Kidney epithelial cell (primary cell): Measurements from ENCODE around the gene MAP3K13. TPM values are rescaled to one million over a fixed set of nuclear protein-coding genes. Genes with fewer than 3 reads are reported as not detected.
"Not testable (repeated sequence)": the region's sequence is repeated elsewhere in the genome, so short reads cannot be mapped to it uniquely, and the experiment has no call there.

Experiments
- DNase-seq: peaks from one replicate; pipeline ENCODE4 v3.0.0-alpha.2; 2010; ENCODE audit warnings: low read depth
- H3K27me3 ChIP-seq: 2 replicates; pipeline ENCODE4 v1.6.0; 2011; ENCODE audit warnings: low read length; ENCODE audit not compliant: control insufficient read depth, insufficient read depth
- H3K36me3 ChIP-seq: 2 replicates; pipeline ENCODE4 v1.5.1; 2011; ENCODE audit warnings: low read length; ENCODE audit not compliant: control insufficient read depth, insufficient read depth
- H3K4me3 ChIP-seq: 2 replicates; pipeline ENCODE4 v1.5.1; 2011; ENCODE audit warnings: low read depth, mild to moderate bottlenecking, control low read depth, low read length
- total RNA-seq: library from RNA; depleted of rRNA; stranded (reverse); fragments of >200 nt; gene quantifications from 2 replicates; pipeline ENCODE4 v1.2.3, GENCODE V29; 2015
- TF ChIP-seq, protein P1 (sequence below): IDR thresholded peaks from 2 replicates; pipeline ENCODE4 v1.5.1; 2011; ENCODE audit warnings: mild to moderate bottlenecking, moderate library complexity, low read length, control low read depth, inconsistent platforms; ENCODE audit not compliant: insufficient read depth, poor library complexity, severe bottlenecking

The MAP3K13 gene
- total RNA-seq, 1 donor from 2014 or later, result 33.5 TPM

DNA sequence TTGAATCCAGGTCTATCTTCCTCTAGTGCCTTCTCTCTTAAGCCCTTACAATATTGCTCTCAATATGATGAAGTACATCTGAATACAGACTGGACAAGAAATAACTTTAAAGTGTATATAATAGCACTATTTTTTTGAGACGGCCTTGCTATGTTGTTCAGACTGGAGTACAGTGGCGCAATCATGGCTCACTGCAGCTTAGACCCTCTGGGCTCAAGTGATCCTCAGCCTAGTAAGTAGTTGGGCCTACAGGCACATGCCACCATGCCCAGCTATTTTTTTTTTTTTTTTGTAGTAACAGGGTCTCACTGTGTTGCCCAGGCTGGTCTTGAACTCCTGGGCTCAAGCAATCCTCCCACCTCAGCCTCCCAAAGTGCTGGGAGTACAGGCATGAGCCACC is 53.6 kb downstream of the MAP3K13 start:
- no peaks in the 10 kb centered on the region for H3K27me3 ChIP-seq
- DNase-seq, result no peak
- TF ChIP-seq, protein P1, sequence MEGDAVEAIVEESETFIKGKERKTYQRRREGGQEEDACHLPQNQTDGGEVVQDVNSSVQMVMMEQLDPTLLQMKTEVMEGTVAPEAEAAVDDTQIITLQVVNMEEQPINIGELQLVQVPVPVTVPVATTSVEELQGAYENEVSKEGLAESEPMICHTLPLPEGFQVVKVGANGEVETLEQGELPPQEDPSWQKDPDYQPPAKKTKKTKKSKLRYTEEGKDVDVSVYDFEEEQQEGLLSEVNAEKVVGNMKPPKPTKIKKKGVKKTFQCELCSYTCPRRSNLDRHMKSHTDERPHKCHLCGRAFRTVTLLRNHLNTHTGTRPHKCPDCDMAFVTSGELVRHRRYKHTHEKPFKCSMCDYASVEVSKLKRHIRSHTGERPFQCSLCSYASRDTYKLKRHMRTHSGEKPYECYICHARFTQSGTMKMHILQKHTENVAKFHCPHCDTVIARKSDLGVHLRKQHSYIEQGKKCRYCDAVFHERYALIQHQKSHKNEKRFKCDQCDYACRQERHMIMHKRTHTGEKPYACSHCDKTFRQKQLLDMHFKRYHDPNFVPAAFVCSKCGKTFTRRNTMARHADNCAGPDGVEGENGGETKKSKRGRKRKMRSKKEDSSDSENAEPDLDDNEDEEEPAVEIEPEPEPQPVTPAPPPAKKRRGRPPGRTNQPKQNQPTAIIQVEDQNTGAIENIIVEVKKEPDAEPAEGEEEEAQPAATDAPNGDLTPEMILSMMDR, result no peak
- H3K36me3 ChIP-seq, result no peaks in the 10 kb centered on the region
- no peak overlapping the region for H3K4me3 ChIP-seq

DNA sequence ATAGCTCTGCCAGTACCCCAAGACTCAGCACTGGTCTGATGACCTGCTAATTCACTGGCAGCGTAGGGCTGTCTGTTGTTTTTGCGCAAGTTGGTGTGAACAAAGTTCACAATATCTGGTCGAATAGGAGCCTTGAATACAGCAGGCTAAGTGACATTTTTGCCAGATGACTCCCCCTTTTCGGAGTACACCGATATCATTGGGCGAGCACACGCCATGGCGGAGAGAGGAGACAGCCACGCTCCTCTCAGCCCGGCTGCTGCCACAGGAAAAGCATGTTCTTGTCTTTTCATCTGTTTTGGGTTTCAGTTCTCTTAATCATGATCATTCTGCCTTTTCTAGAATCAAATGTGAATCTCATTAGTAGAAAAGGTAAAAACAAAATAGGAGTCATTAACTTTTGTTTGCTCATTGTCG is 55.6 kb downstream of the MAP3K13 start:
- not testable (repeated sequence) for H3K27me3 ChIP-seq, H3K36me3 ChIP-seq, DNase-seq, H3K4me3 ChIP-seq

DNA sequence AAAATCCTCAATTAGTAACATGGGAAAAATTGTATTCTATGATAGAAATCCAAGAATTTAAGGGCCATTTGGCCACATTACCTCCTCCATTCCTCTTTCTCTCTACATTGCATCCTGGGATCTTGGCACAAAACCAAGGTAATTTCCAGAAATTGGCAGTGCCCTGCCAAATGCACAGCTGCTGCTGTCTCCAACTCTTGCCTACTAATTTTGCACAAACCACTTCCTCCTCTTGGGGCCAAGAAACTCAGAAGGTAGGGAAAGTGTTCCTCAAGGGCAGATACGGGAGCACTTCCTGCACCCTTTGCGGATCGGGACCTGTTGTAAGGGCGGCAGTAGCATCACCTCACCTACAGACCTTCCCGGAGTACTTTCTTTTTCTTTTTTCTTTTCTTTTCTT is 57.8 kb downstream of the MAP3K13 start:
- H3K4me3 ChIP-seq, result no peak overlapping the region
- TF ChIP-seq, protein P1, result no peak
- no peaks in the 10 kb centered on the region for H3K27me3 ChIP-seq
- DNase-seq, result no peak
- no peaks in the 10 kb centered on the region for H3K36me3 ChIP-seq

DNA sequence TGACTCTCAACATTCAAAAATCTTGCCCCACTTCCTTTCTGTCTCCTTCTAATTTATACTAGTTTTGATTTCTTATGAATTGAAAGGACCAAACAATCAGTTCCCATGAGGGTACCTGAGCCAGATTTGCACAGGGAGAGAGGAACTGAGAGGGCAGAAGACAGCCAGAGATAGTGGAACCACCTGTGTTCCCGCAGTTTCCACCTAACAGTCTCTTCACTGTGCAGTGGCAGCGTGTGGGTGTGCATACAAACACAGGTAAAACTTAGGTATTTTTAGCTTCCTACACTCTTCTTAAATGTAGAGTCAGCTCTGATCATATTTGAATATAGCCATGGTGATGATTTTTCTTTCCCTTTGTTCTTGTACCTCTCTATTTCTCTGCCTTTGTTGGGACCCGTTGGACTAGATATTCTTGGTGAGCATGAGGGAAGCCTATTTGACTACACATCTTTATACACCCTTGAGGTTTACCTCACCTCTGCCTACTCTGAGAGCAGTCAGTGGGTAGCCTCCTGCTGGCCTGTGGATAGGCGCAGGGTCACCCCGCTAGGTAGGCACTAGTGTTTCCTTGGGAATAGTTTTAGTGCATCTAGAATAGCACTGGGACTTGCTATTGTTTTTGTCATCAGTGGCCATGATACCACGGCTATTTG is 58.8 kb downstream of the MAP3K13 start:
- Histone ChIP-seq H3K36me3 (no peaks in the 10 kb centered on the region), H3K27me3 (no peaks in the 10 kb centered on the region), H3K4me3 (no peak overlapping the region)
- TF ChIP-seq, protein P1, result no peak
- no peak for DNase-seq

DNA sequence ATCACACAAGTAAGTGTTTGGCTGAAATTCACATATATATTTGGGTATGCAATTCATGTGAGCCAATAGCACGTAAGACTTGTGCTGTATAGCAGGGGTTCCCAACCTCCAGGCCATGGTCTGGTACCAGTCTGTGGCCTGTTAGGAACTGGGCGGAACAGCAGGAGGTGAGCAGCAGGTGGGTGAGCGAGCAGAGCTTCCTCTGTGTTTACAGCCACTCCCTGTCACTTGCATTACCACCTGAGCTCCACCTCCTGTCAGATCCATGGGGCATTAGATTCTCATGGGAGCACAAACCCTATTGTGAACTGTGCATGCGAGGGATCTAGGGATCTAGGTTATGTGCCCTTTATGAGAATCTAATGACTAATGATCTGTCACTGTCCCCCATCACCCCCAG is 59.7 kb downstream of the MAP3K13 start:
- Histone ChIP-seq H3K36me3 (no peaks in the 10 kb centered on the region), H3K27me3 (no peaks in the 10 kb centered on the region), H3K4me3 (no peak overlapping the region)
- DNase-seq, result no peak
- TF ChIP-seq, protein P1, result no peak

DNA sequence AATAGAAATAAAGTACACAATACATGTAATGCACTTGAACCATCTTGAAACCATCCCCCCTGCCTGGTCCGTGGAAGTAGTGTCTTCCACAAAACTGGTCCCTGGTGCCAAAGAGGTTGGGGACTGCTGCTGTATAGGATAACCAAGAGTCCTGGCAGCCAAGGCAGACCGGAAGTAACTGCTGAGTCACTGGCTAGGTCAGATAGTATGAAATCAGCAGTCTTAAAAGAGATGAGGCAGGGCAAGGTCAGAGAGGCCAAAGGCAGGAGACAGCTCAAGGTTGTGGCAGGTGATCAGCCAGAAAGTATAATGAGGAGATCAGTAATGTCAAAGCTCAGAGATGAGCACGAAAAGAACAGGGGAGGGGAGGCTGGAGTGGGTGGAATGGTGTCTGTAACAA is 60.2 kb downstream of the MAP3K13 start:
- Histone ChIP-seq H3K4me3 (no peak overlapping the region), H3K27me3 (no peaks in the 10 kb centered on the region), H3K36me3 (no peaks in the 10 kb centered on the region)
- TF ChIP-seq, protein P1, result no peak
- no peak for DNase-seq
